HG03097 (cell line): ENCODE data around the gene NUP188.
A peak's percentile ranks its signal among the peaks of the same experiment; 100 is the strongest.
"Not testable (repeated sequence)": the region's sequence is repeated elsewhere in the genome, so short reads cannot be mapped to it uniquely, and the experiment has no call there.

Source experiments
- ATAC-seq: cut with Tn5 transposase; IDR thresholded peaks from one replicate; pipeline ENCODE4 v1.9.1; 2021; ENCODE audit not compliant: unreplicated experiment, low FRiP score

Gene NUP188

DNA sequence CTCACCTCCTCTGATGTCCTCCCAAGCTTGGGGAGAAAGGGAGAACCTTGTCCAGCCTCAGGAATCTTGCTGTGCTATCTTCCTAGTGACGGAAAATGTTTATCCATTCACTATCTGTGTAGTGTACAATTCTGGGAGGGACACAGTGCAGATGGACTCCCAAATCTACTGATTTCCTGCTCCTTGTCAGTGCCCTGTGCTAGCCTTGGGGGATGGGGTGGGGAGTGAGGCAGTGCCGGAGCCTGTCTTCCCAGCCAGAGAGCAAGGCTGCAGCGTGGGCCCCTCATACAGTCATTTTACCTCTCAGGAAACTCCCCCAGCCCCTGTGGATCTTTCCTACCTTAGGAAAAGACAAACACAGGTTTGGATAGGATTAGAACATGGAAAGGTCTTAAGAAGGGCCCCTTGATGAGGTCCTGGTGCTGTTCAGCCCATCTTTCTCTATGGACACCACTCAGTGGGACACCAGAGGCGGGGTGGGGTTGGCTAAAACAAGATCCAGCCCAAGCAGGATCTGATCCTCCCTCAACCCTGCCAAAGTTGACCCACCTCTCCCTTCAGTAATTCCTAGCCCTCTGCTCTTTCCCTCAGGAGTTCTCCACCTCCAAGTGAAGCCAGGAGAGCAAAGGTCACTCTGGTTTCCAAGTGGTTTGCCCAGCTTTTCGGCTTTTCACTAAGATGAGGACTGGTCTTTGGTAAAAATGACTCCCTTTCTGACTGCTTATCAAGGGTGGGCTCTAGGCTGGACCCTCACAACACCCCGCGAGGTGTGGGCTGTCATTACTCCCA, 3.5 kb upstream of the NUP188 start:
- no peak for ATAC-seq

DNA sequence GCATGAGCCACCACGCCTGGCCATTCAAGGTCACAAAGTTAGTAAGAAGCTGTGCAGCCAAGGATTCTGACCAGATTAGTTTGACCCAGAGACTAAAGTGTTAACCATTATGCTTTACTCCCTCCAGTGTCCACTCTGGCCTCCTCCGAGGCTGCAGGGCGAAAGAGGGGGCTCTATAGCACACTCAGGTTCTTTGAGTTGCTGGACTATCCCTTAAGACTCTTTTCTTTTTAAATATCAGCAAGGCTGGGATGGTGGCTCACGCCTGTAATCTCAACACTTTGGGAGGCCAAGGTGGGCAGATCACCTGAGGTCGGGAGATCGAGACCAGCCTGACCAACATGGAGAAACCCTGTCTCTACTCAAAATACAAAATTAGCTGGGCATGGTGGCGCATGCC, 2.5 kb upstream of the NUP188 start:
- ATAC-seq: not testable (repeated sequence)

DNA sequence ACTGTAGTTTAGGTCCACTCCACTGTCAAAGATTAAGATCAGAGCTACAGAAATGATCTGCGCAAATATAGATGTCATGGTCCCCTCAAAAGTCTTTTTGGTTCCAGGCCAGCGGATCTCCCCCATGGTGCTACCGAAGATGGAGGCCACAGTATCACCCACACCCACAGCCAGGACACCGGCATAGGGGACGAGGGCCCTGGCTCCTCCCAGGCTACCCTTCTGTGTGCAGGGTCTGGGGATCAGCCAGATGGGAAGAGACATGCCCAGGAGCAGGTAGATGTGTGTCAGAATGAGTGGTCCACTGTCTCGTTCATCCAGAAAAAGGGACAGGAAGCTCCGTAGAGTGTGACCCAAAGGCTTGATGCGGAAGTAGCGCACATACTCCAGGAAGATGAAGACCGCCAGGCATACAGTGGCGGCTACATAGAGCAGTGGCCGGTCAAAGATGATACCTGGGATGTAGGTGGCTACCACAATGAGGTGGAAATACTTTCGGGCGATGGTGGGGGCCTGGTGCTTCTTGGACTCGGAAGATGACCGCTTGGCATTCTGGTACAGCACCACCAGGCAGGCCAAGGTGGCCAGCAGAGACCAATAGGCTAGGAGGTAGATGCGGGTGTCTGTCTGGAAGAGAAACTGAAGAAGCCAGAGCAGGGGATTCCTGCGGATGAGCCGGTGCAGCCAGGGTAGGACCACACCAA, 1.5 kb upstream of the NUP188 start:
- no peak for ATAC-seq

GRCh38 chr9:128946571-128947276, 775 bp upstream of the NUP188 start:
- peak; percentile 11 for ATAC-seq

- no peak for ATAC-seq
Measured at GRCh38 chr9:128947277-128947526, 297 bp upstream of the NUP188 start.

DNA sequence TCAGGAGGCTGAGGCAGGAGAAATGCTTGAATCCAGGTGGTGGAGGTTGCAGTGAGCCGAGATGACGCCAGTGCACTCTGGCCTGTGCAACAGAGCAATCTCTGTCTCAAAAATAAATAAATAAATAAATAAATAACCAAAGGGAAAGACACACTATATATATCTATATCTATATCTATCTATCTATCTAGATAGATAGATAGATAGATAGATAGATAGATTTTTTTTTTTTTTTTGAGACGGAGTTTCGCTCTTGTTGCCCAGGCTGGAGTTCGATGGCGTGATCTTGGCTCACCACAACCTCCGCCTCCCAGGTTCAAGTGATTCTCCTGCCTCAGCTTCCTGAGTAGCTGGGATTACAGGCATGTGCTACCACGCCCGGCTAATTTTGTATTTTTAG, 13.9 kb downstream of the NUP188 start:
- ATAC-seq: not testable (repeated sequence)

DNA sequence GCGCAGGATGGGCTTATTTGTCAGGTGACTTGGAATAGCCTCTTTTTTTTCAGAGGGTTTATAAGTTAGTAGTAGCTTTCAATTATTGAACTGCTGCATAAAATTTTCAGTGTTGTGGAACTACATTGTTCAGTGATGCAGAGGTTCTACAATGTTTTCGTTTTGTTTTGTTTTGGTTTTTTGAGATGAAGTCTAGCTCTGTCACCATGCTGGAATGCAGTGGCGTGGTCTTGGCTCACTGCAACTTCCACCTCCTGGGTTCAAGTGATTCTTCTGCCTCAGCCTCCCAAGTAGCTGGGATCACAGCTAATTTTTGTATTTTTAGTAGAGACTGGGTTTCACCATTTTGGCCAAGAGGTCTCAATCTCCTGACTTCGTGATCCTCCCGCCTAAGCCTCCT, 22.0 kb downstream of the NUP188 start:
- ATAC-seq: no peak

DNA sequence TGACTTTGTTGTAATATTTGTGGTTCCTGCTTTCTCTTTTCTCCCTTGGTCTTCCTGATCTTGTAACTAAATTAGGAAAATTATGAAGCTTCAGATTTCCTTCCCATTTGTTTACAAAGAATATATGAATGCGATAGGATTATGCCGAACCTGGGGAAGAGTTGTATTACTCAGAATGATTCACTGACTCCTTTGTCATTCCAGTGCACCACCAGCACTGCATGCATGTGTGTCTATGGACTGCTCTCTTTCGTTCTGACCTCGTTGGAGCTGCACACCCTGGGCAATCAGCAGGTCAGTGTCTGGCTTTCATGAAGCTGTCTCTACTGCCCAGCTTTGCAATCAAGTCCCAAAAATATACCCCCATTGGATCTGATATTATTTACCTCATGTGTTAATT, 25.5 kb downstream of the NUP188 start:
- ATAC-seq: no peak

DNA sequence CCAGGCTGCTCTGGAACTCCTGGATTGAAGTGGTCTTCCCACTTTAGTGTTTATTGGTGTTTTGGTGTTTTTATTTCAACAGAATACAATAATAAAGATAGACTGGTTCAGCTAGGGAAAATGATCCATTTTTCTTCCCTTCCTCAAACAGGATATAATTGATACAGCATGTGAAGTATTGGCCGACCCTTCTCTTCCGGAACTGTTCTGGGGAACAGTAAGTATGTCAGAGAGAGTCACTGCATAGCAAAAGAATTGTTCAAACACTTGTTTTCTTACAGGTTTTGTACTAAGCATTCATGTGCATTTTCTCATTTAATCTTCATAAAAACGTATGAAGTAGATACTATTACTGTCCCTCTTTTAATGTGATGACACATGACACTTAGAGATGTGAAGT, 31.6 kb downstream of the NUP188 start:
- no peak for ATAC-seq

GRCh38 chr9:128983536-128983935, 36.0 kb downstream of the NUP188 start:
- ATAC-seq: no peak

DNA sequence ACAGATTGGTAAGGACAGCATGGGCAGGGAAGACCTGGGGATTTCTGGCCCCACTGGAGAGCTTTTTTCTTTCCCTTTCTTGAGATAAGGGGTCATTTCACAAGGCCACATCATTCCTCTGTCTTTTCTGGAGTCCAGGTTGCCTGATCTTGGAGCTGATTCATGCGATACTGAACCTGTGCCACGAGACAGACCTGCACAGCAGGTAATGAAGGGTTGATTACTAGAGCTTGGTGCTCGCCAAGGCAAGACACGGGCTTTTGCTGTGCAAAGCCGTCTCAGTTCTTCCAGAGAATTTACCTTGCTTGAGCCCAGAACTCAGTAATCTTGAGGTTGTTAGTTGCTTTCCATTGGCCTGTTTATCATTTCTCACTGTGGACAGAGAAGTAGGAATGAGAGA, 39.2 kb downstream of the NUP188 start:
- ATAC-seq: no peak

DNA sequence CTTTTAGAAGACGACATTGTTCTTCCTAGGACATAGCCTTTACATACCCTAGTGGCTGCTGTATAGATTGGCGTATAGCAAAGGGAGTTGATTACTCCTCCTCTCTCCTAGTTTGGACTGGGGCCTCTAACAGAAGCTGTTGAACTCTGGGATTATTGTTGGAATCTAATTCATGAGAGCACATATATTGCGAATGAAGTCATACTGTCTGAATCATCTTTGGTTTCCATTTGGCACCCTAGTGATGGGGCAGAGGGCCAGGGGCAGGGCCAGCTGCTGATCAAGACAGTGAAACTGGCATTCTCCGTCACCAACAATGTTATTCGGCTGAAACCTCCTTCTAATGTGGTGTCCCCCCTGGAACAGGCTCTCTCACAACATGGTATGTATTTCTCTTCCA, 40.3 kb downstream of the NUP188 start:
- no peak for ATAC-seq

- no peak for ATAC-seq
Measured at GRCh38 chr9:128992995-128993394, 45.5 kb downstream of the NUP188 start.

DNA sequence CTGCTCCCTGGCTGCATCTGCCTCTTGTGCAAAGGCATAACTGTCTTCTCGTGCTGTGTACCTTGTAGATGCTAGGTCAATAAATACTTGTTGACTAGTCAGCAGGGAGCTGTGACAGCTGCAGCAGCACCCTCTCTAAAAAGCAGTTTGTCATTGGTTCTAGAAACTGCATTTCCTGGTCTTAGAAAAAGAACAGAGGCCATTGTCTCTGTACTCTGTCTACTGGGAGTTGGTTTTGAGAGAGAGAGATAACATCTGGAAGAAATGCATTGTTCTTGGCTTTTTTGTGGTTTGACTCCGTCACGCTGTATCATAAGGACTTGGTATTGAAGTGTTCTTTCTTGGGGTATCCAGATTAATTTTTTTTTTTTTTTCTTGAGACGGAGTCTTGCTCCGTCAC, 48.3 kb downstream of the NUP188 start:
- ATAC-seq: no peak

- ATAC-seq: no peak
Measured at GRCh38 chr9:128998462-128998861, 51.0 kb downstream of the NUP188 start.

DNA sequence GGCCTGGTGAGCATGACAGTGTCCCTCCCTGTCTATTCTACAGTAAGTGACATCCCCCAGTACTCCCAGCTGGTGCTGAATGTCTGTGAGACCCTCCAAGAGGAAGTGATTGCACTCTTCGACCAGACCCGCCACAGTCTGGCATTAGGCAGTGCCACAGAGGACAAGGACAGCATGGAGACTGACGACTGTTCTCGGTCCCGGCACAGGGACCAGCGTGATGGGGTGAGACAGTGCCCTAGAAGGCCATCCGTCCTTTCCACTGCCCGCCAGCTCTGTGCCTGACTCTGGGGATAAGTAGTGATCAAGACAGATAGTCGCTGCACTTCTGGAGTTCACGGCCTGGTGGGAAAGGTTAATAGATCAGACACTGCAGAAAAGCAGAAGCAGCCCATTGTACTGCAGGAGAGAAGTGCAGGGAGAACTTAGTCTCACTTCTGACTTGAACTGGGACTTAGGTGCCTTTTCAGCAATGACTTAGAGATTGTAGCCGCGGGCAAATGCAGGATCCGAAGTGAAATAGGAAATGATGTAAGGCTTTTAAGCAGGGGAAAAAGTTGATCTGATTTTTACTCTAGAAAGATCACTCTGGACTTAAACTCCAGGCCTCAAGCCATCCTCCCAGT, 52.2 kb downstream of the NUP188 start:
- no peak for ATAC-seq

DNA sequence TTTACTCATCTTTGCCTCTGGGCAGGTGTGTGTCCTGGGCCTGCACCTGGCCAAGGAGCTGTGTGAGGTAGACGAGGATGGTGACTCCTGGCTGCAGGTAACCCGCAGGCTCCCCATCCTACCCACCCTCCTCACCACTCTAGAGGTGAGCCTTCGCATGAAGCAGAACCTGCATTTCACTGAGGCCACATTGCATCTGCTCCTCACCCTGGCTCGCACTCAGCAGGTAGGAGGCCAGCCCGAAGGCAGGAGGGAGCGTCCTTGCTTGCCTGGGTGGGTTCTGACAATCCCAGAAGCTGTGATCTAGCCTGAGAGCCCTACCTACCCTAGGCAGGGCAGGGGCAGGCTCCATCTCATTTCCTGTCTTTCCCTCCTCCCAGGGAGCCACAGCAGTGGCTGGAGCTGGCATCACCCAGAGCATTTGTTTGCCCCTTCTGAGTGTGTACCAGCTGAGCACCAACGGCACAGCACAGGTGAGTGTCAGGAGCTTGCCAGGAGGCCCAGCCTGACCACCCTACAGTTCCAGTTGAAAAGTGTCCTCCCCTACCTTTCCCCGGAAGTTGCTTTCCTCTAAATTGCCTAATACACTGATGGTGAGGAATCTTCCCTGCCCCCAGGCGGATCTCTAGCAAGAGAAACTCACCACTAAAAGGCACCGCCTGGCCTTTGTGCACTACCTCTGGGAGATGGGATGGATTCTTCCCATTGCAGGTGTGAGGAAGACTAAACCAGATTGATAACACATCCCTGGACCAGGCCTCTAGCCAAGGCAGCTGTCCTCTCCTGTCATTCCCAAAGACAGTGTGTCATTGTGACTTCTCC, 54.2 kb downstream of the NUP188 start:
- ATAC-seq: no peak

DNA sequence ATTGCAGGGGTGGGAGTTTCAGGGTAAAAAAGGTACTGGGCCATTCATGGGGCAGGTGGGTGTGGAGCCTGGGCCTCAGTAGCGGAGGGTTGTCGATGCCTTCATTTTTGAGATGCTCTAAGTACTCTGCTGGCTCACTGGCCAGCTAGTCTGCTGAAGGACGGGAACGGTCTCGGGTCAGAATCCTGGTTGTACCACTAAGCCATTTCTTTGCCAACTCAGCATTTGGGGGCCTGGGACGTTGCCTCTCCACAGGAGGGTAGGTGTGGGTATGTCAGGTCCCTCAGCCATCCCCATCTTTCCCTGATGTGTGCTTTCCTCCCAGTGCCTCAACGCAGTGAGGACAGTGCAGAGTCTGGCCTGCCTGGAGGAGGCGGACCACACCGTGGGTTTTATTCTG, 55.5 kb downstream of the NUP188 start:
- ATAC-seq: no peak

DNA sequence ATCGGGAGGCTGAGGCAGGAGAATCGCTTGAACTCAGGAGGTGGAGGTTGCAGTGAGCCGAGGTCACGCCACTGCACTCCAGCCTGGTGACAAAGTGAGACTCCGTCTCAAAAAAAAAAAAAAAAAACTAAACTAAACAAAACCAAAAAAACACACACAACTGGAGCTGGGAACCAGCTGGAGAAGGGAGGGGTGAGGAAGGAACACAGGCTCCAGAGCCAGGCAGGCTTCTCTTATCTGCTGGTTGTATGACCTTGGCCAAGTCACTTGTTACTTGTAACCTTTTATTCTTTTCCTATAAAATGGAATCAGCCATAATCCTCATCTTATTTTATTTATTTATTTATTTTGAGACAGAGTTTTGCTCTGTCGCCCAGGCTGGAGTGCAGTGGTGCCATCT, 56.7 kb downstream of the NUP188 start:
- not testable (repeated sequence) for ATAC-seq

GRCh38 chr9:129005336-129005997, 58.0 kb downstream of the NUP188 start:
- ATAC-seq: no peak
